HepG2 (cell line): ENCODE measurements around the gene PHB1. TPM values are rescaled to one million over a fixed set of nuclear protein-coding genes. Genes with fewer than 3 reads are reported as not detected.

Experiments used
- ATF2 ChIP-seq: sonication (generic); formaldehyde crosslinking; IDR thresholded peaks from 2 replicates; pipeline ENCODE4 v1.4.0; 2020; ENCODE audit warnings: missing genetic modification reagents
- CREB1 ChIP-seq, 2 experiments: fragments of 450-650 bp in 1 of 2; IDR thresholded peaks; 2 replicates each; pipeline ENCODE4 v1.6.1; 2016 to 2017; ENCODE audit warnings: control low read depth in 1 of 2, mild to moderate bottlenecking in 1 of 2, missing compliant biosample characterization in 1 of 2, missing genetic modification characterization in 1 of 2
- FOXA1 ChIP-seq, 2 experiments: fragments of 450-650 bp in 1 of 2; sonication (generic) in 1 of 2; formaldehyde crosslinking in 1 of 2; IDR thresholded peaks; 2 replicates each; pipeline versions ENCODE4 v1.4.0 to v1.6.1; 2016 to 2020; ENCODE audit warnings: missing genetic modification reagents in 1 of 2
- FOXK2 ChIP-seq: fragments of 450-650 bp; IDR thresholded peaks from 2 replicates; pipeline ENCODE4 v1.6.1; 2016
- HCFC1 ChIP-seq: fragments of 150-350 bp; IDR thresholded peaks from 2 replicates; pipeline ENCODE4 v1.6.1; 2014; ENCODE audit warnings: low read depth, low read length
- HMGXB4 ChIP-seq, 2 experiments: sonication (generic) in 1 of 2; formaldehyde crosslinking in 1 of 2; IDR thresholded peaks; 2 replicates each; pipeline versions ENCODE4 v1.4.0 to v1.6.1; 2018 to 2020; ENCODE audit warnings: missing genetic modification reagents in 2 of 2, borderline replicate concordance in 1 of 2, low read depth in 1 of 2, mild to moderate bottlenecking in 1 of 2, missing biosample characterization in 1 of 2
- IRF9 ChIP-seq: sonication (generic); formaldehyde crosslinking; IDR thresholded peaks from 2 replicates; pipeline ENCODE4 v1.8.0; 2022; ENCODE audit warnings: missing genetic modification reagents, mild to moderate bottlenecking, borderline replicate concordance
- NCOR1 ChIP-seq: fragments of 200-600 bp; sonication (generic); IDR thresholded peaks from 2 replicates; pipeline ENCODE4 v1.7.0; 2017; ENCODE audit warnings: antibody characterized with exemption, low read length, borderline replicate concordance
- RARA ChIP-seq: IDR thresholded peaks from 2 replicates; pipeline ENCODE4 v1.6.1; 2016; ENCODE audit warnings: missing genetic modification reagents, missing compliant biosample characterization
- YEATS4 ChIP-seq: sonication (generic); formaldehyde crosslinking; IDR thresholded peaks from 2 replicates; pipeline ENCODE4 v1.4.0; 2020; ENCODE audit warnings: missing genetic modification reagents, borderline replicate concordance
- ZNF264 ChIP-seq: sonication (generic); formaldehyde crosslinking; IDR thresholded peaks from 2 replicates; pipeline ENCODE4 v1.4.0; 2020; ENCODE audit warnings: missing genetic modification reagents
- ZNF570 ChIP-seq: sonication (generic); formaldehyde crosslinking; IDR thresholded peaks from 2 replicates; pipeline ENCODE4 v1.4.0; 2020; ENCODE audit warnings: mild to moderate bottlenecking, missing genetic modification reagents, borderline replicate concordance
- polyA plus RNA-seq, 8 experiments: library from polyadenylated mRNA; depleted of rRNA in 3 of 8; stranded (reverse) in 7 of 8; unstranded in 1 of 8; fragments of >200 nt; fragmentation: Illumina TruSeq in 4 of 8; extraction: Trizol in 4 of 8; gene quantifications; 2 replicates each; pipeline versions ENCODE4 v1.2.1 to v1.2.3, GENCODE V29; 2011 to 2016; ENCODE audit warnings: low read depth in 4 of 8, missing spikeins in 1 of 8, mixed read lengths in 1 of 8; ENCODE audit not compliant: insufficient read depth in 1 of 8
- total RNA-seq, 5 experiments: library from RNA; depleted of rRNA; stranded (reverse); fragments of >200 nt; fragmentation: Illumina TruSeq; extraction: Trizol; gene quantifications; 2 replicates each; pipeline ENCODE4 v1.2.3, GENCODE V29; 2016; ENCODE audit warnings: low read depth in 1 of 5
- TF ChIP-seq, protein P1 (sequence below): sonication (generic); formaldehyde crosslinking; IDR thresholded peaks from 2 replicates; pipeline ENCODE4 v1.8.1; 2023; ENCODE audit warnings: missing genetic modification reagents, inconsistent platforms, borderline replicate concordance

PHB1 gene
- total and polyA plus RNA-seq, 2 of the 13 experiments (the other 11 are each of a cell fraction or from before 2014, with no cell fraction given): 515 to 688 TPM

- TF ChIP-seq, protein P1, sequence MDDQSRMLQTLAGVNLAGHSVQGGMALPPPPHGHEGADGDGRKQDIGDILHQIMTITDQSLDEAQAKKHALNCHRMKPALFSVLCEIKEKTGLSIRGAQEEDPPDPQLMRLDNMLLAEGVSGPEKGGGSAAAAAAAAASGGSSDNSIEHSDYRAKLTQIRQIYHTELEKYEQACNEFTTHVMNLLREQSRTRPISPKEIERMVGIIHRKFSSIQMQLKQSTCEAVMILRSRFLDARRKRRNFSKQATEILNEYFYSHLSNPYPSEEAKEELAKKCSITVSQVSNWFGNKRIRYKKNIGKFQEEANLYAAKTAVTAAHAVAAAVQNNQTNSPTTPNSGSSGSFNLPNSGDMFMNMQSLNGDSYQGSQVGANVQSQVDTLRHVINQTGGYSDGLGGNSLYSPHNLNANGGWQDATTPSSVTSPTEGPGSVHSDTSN: no peak
- peak; percentile 45; the same call in 1 of the 2 replicates for TF ChIP-seq FOXK2
- TF ChIP-seq NCOR1: no peak
- no peak for TF ChIP-seq FOXA1 (IDR thresholded peaks at IDR 0.05)
- peak; percentile 61 for TF ChIP-seq FOXA1 (CRISPR knock-in tag; IDR thresholded peaks at IDR 0.05)
- no peak for TF ChIP-seq CREB1 (IDR thresholded peaks at IDR 0.05)
- TF ChIP-seq CREB1 (CRISPR knock-in tag; IDR thresholded peaks at IDR 0.05): no peak
- TF ChIP-seq ZNF264 (CRISPR knock-in tag): no peak
- TF ChIP-seq HMGXB4 (CRISPR knock-in tag; IDR thresholded peaks at IDR 0.05; ENCODE audit: borderline replicate concordance in 1 of 2, low read depth in 1 of 2): 0 out of 4 replicates have a peak, but pooled peaks of 1 of the 2 experiments have one; percentile 4
- 0 out of 2 replicates have a peak, but pooled peaks have one; percentile 28 for TF ChIP-seq ATF2 (CRISPR knock-in tag)
- TF ChIP-seq HCFC1: no peak
- no peak for TF ChIP-seq RARA
- TF ChIP-seq ZNF570 (CRISPR knock-in tag): no peak
- TF ChIP-seq IRF9 (CRISPR knock-in tag): no peak
- TF ChIP-seq YEATS4 (CRISPR knock-in tag): no peak
- TF ChIP-seq, all 625 proteins: peak for 17
These were observed 54.5 kb downstream of the PHB1 start (continued) for GRCh38 chr17:49359990-49360795.
